HCT116 (cell line): Measurements from ENCODE around the gene ARHGAP10. TPM values are rescaled to one million over a fixed set of nuclear protein-coding genes. Genes with fewer than 3 reads are reported as not detected.

Experiments used
- ATAC-seq: fragments of 200-7000 bp; cut with Tn5 transposase; 2 replicates; pipeline ENCODE4 v1.9.1; 2020; ENCODE audit warnings: mild to moderate bottlenecking, moderate library complexity
- BruUV-seq: library from RNA; stranded (reverse); fragments of 400-500 nt; replicated peaks from 2 replicates; lab custom pipeline; 2021; lab: Mats Ljungman, UMichigan
- CTCF ChIA-PET: fragments of 300-600 bp; sonication (Branson Sonifier 250); formaldehyde crosslinking; loops from one replicate; lab custom pipeline; 2021; ENCODE audit warnings: antibody characterized with exemption; lab: Charles Lee
- POLR2A ChIA-PET: fragments of 300-600, 350-600 bp; sonication (Branson Sonifier 250); formaldehyde crosslinking; loops from one replicate; lab custom pipeline; 2021; ENCODE audit warnings: antibody characterized with exemption; lab: Charles Lee
- RAD21 ChIA-PET, 2 experiments: fragments of 300-600 bp; sonication (Branson Sonifier 250); formaldehyde crosslinking; loops; one replicate each; lab custom pipeline; 2023; ENCODE audit warnings: low total read pairs in 2 of 2; ENCODE audit not compliant: uncharacterized antibody in 2 of 2, unreplicated experiment in 2 of 2, low non-redundant PET in 1 of 2; lab: Charles Lee
- DNase-seq: peaks from one replicate; pipeline ENCODE4 v3.0.0-alpha.2; 2010; ENCODE audit warnings: low read depth, low spot score
- H2AFZ ChIP-seq: fragments of 200-600 bp; shearing (Covaris generic), sonication (generic); 2 replicates; pipeline ENCODE4 v1.6.1; 2017; ENCODE audit warnings: low read depth, mixed run types, mixed read lengths, antibody characterized with exemption, low read length; ENCODE audit not compliant: poor library complexity, severe bottlenecking
- H3K27ac ChIP-seq: 2 replicates; pipeline ENCODE4 v1.5.1; 2012; ENCODE audit warnings: low read depth, low read length
- H3K27me3 ChIP-seq: fragments of 200-600 bp; sonication (generic); 2 replicates; pipeline ENCODE4 v1.6.1; 2016; ENCODE audit warnings: mixed run types, low read length, mixed read lengths; ENCODE audit not compliant: insufficient read depth
- H3K36me3 ChIP-seq, 2 experiments: fragments of 200-500 bp in 1 of 2; fragments of 200-600 bp in 1 of 2; sonication (Bioruptor generic) in 1 of 2; sonication (generic) in 1 of 2; 2 replicates each; pipeline versions ENCODE4 v1.5.1 to v1.6.1; 2014 to 2016; ENCODE audit warnings: low read length in 2 of 2, inconsistent platforms in 1 of 2, mixed read lengths in 1 of 2, mixed run types in 1 of 2; ENCODE audit not compliant: insufficient read depth in 2 of 2, control insufficient read depth in 1 of 2
- H3K4me1 ChIP-seq, 2 experiments: fragments of 200-600 bp in 1 of 2; sonication (generic) in 1 of 2; 2 replicates each; pipeline versions ENCODE4 v1.5.1 to v1.6.1; 2012 to 2017; ENCODE audit warnings: low read length in 2 of 2, inconsistent platforms in 1 of 2, mild to moderate bottlenecking in 1 of 2, mixed read lengths in 1 of 2, mixed run types in 1 of 2, moderate library complexity in 1 of 2; ENCODE audit not compliant: insufficient read depth in 2 of 2, control insufficient read depth in 1 of 2
- H3K4me2 ChIP-seq: fragments of 200-600 bp; sonication (generic); 2 replicates; pipeline ENCODE4 v1.6.1; 2017; ENCODE audit warnings: mixed run types, low read length, mixed read lengths
- H3K4me3 ChIP-seq, 2 experiments: fragments of 200-600 bp in 1 of 2; sonication (generic) in 1 of 2; replicated peaks in 1 of 2; 2 replicates each; pipeline ENCODE4 v1.5.1; 2011 to 2016; ENCODE audit warnings: low read length in 2 of 2, control low read depth in 1 of 2, low read depth in 1 of 2, mild to moderate bottlenecking in 1 of 2, mixed read lengths in 1 of 2, mixed run types in 1 of 2
- H3K79me2 ChIP-seq: fragments of 200-600 bp; sonication (generic); 2 replicates; pipeline ENCODE4 v1.6.1; 2017; ENCODE audit warnings: mild to moderate bottlenecking, mixed run types, low read length, moderate library complexity, mixed read lengths; ENCODE audit not compliant: insufficient read depth
- H3K9ac ChIP-seq: fragments of 200-600 bp; sonication (generic); 2 replicates; pipeline ENCODE4 v1.6.1; 2016; ENCODE audit warnings: low read length, mixed read lengths
- H3K9me2 ChIP-seq: fragments of 200-600 bp; sonication (generic), shearing (Covaris generic); 2 replicates; pipeline ENCODE4 v1.6.1; 2017; ENCODE audit warnings: mixed run types, mild to moderate bottlenecking, moderate library complexity; ENCODE audit not compliant: insufficient read depth
- H3K9me3 ChIP-seq, 2 experiments: fragments of 200-500 bp in 1 of 2; fragments of 200-600 bp in 1 of 2; sonication (Bioruptor generic) in 1 of 2; sonication (generic) in 1 of 2; 2 replicates each; pipeline ENCODE4 v1.6.1; 2014 to 2017; ENCODE audit warnings: low read length in 2 of 2, mixed read lengths in 2 of 2, inconsistent platforms in 1 of 2, low read depth in 1 of 2, mild to moderate bottlenecking in 1 of 2, mixed run types in 1 of 2, moderate library complexity in 1 of 2; ENCODE audit not compliant: control insufficient read depth in 1 of 2, insufficient read depth in 1 of 2
- H4K20me1 ChIP-seq: fragments of 200-600 bp; sonication (generic), shearing (Covaris generic); 2 replicates; pipeline ENCODE4 v1.6.1; 2017; ENCODE audit warnings: mixed run types, mild to moderate bottlenecking, moderate library complexity; ENCODE audit not compliant: insufficient read depth
- CTCF ChIP-seq, 3 experiments: fragments of 200-600 bp in 1 of 3; sonication (generic) in 1 of 3; IDR thresholded peaks in 2 of 3; conservative IDR thresholded peaks in 1 of 3; 2 replicates each; pipeline ENCODE4 v1.5.1; 2012 to 2017; ENCODE audit warnings: low read depth in 2 of 3, low read length in 2 of 3, antibody characterized with exemption in 1 of 3, borderline replicate concordance in 1 of 3, control low read depth in 1 of 3, mild to moderate bottlenecking in 1 of 3, mixed read lengths in 1 of 3, mixed run types in 1 of 3, moderate library complexity in 1 of 3; ENCODE audit not compliant: insufficient read depth in 1 of 3
- EGR1 ChIP-seq: IDR thresholded peaks from 2 replicates; pipeline ENCODE4 v1.6.1; 2012; ENCODE audit warnings: low read depth
- EZH2phosphoT487 ChIP-seq: fragments of 200-600 bp; IDR thresholded peaks from 2 replicates; pipeline ENCODE4 v1.6.1; 2018; ENCODE audit warnings: antibody characterized with exemption, borderline replicate concordance
- FOSL1 ChIP-seq: IDR thresholded peaks from 2 replicates; pipeline ENCODE4 v1.6.1; 2012; ENCODE audit warnings: low read depth
- JUND ChIP-seq: IDR thresholded peaks from 2 replicates; pipeline ENCODE4 v1.6.1; 2012
- POLR2A ChIP-seq: IDR thresholded peaks from 2 replicates; pipeline ENCODE4 v1.7.0; 2011; ENCODE audit warnings: borderline replicate concordance; ENCODE audit not compliant: insufficient read depth, insufficient read length; ENCODE audit errors: extremely low read depth
- RAD21 ChIP-seq: IDR thresholded peaks from 2 replicates; pipeline ENCODE4 v1.6.1; 2012; ENCODE audit warnings: low read depth, mild to moderate bottlenecking
- YY1 ChIP-seq: IDR thresholded peaks from 2 replicates; pipeline ENCODE4 v1.6.1; 2011; ENCODE audit warnings: low read length, low read depth, moderate library complexity, mild to moderate bottlenecking; ENCODE audit not compliant: insufficient replicate concordance; ENCODE audit errors: extremely low read depth
- ZBTB33 ChIP-seq: IDR thresholded peaks from 2 replicates; pipeline ENCODE4 v1.6.1; 2011; ENCODE audit warnings: mild to moderate bottlenecking, low read length, moderate library complexity; ENCODE audit not compliant: insufficient replicate concordance; ENCODE audit errors: extremely low read depth
- ZNF274 ChIP-seq: fragments of 200-500 bp; sonication (Bioruptor generic); IDR thresholded peaks from 2 replicates; pipeline ENCODE4 v1.6.1; 2014; ENCODE audit warnings: mild to moderate bottlenecking, low read depth, low read length, inconsistent platforms
- intact Hi-C: fragments of 100-400 bp; cut with micrococcal nuclease; formaldehyde crosslinking; loops from 2 replicates; pipeline ENCODE4 v1.10.0; 2022
- microRNA-seq: library from miRNA; unstranded; fragments of <30 nt; microRNA quantifications from one replicate; pipeline ENCODE4, GENCODE V29; 2016; ENCODE audit warnings: borderline number of aligned reads
- total RNA-seq: library from RNA; stranded (reverse); gene quantifications from one replicate; pipeline ENCODE4 v1.2.1, GENCODE V29; 2021; ENCODE audit not compliant: unreplicated experiment

Gene ARHGAP10
- total RNA-seq, 1 experiment from 2014 or later = 24.7 TPM

- no peak for TF ChIP-seq EZH2phosphoT487
- TF ChIP-seq ZNF274 = no peak
- no peak for TF ChIP-seq YY1
- no peak for TF ChIP-seq RAD21
- TF ChIP-seq FOSL1 = no peak
- TF ChIP-seq POLR2A = no peak
- TF ChIP-seq JUND = no peak
- TF ChIP-seq, all 23 proteins: peak for 0
These were observed 386.7 kb downstream of the ARHGAP10 start (continued) for GRCh38 chr4:148118633-148119032.

- Histone ChIP-seq H3K4me3 (no peak overlapping the region), H3K9me3 (peaks cover 0 to 12% of the 10 kb centered on the region in 2 experiments; a peak in 1 of 4 replicates), H3K4me2 (no peak overlapping the region), H3K27ac (no peak overlapping the region), H3K9ac (no peak overlapping the region), H3K79me2 (no peaks in the 10 kb centered on the region), H3K9me2 (no peaks in the 10 kb centered on the region; the same call in 1 of the 2 replicates), H4K20me1 (0 out of 2 replicates have a peak, but pooled peaks cover 3% of the 10 kb centered on the region), H3K36me3 (no peaks in the 10 kb centered on the region), H3K4me1 (no peaks in the 10 kb centered on the region), H2AFZ (no peak overlapping the region), H3K27me3 (no peaks in the 10 kb centered on the region)
- no peak for DNase-seq
- ATAC-seq = no peak
- TF ChIP-seq EGR1 = no peak
- TF ChIP-seq CTCF (IDR thresholded peaks at IDR 0.05 in 2 of 3, conservative IDR thresholded peaks at IDR 0.05 in 1 of 3; ENCODE audit: borderline replicate concordance in 1 of 3, insufficient read depth in 1 of 3, low read depth in 2 of 3, low read length in 2 of 3) = no peak
- no peak for TF ChIP-seq ZBTB33
- no TSS peak for BruUV-seq
- RAD21 ChIA-PET = no interaction called here
- intact Hi-C loops = no loop called here
- POLR2A ChIA-PET = no interaction called here
- CTCF ChIA-PET = no interaction called here
These were observed 388.3 kb downstream of the ARHGAP10 start for GRCh38 chr4:148120216-148120615.

Small RNA genes within 50 kb of the gene (microRNA-seq; reads per million reads assigned to microRNA genes)
- gene MIR4799 = not detected

Other genes starting within 250 kb of the ARHGAP10 start
- 24.6 TPM for gene TMEM184C, start 114.7 kb upstream of the ARHGAP10 start, total RNA-seq
- gene PRMT9, start 47.9 kb upstream of the ARHGAP10 start, total RNA-seq = 5.8 TPM